Fibroblast of skin of right quadriceps (primary cell): ENCODE data around the gene FTO.

ENCODE experiments used
- DNase-seq: peaks from one replicate; pipeline ENCODE4 v3.0.0-alpha.2; 2013

Gene FTO

GRCh38 chr16:53712065-53712464, 8.1 kb downstream of the FTO start:
- no peak for DNase-seq

DNA sequence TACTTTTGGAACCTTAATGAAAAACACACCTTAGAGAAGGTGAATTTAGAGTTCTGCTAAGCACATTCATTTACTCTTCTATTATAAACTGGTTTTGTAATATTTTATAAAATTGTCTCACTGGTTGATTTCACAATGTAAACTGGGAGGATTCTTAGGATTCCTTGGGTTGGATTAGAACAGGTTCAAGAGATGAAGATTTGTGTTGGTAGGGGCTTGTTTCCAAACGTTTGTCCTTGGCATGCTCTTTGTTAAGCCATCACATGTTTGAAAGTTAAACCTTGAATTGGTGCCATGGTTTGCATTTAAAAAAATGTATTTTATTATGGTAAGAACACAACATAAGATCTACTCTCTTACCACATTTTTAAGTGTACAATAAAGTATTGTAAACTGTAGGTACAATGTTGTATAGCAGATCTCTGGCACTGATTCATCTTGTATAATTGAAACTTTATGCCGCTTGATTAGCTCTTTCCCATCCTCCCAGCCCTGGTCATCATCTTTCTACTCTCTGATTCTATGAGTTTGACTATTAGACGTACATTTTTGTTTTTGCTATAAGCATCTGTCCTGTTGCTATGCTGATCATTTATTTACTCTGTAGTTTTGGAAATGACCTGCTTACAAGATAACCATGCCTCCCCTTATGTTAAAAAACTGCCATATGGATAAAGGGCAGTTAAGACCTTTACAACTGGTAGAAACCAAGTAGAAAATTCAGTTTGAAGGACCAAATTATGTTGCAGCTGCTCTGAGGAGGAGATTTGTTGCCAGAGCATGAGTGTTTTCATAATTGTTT, 9.6 kb downstream of the FTO start:
- no peak for DNase-seq

DNA sequence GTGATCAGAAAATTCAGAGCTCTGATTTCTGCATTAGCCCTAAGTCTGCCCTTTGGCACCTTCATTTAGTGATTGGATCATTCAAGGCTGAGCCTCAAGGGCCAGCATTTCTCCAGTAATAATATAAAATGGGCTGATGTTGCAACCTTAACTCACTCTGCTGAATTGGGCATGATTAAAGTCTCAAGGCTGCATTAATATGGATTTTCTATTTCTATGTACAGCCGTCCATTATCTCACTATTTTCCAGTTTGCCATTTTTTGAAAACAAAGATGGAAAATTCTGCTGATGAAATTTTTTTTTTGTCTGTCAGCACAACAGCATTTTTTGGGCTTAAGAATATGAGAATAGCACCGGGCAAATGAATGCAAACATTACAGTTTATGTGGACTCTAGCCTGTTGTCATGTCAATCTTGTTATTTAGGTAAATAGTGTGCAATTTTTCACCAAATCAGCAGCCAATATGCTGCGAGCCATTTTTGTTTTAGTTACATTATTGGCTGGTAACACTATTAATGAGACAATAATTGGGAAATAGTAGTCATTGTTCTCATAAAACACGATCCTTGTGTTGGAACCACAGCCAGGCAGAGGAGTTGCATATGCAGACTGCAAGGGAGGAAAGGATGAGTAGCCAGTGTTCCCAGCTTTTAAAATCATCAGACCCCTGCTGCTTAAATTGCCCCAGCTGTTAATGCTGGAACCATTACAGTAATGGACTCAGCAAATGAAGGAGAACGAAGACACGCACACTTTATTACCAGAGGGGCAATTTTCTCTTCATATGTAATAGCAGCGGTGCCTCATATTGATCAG, 10.5 kb downstream of the FTO start:
- peak; percentile 34 for DNase-seq

DNA sequence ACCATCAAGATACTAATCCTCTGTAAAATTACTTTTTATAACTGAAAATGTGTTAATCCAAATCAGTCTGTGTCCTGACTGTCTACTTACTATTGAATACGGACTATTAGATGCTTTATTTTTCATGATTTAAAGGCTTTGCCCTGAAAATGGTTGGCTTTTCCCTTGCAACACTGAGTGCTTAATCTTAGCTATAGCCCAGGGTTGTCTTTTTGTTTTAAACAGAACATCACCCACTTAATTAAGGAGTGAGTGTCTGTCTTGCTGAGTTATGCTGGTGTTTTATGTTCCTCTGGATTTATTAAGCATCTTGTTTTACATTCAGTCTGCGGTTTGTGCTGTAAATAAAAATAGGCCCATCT, 11.0 kb downstream of the FTO start:
- no peak for DNase-seq

DNA sequence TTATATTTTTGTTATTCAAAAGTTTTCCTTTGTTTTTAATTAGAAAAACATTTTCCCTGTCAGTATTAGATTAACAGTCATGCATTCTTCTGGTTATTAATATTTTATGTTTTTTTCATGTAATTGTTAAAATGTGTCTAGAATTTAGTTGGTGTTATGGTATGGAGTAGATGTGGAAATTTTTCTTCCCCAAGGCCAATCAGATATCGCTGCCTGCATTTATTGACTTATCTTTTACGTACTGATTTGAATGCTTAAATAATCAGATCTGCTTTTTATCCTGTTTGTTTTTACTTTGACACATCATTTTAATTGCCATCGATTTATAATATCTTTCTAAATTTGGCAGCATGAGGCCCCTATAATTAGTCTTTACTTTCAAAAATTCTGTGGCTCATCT, 13.6 kb downstream of the FTO start:
- no peak for DNase-seq

DNA sequence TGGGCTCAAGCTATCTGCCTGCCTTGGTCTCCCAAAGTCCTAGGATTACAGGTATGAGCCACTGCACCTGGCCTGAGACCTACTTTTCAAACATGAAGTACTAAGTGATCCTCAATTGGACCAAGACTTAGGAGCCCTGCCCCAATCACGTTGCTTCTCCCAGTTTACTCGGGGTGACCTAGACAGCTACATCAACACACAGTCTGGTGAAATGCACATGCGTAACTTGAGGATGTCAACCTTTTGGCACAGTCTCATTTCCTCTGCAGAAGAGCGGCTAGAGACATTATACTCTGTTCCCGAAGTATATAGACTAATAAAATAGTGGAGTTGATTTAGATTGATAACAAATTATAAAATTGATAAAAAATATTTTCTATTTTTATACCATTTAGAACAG, 17.1 kb downstream of the FTO start:
- no peak for DNase-seq

- no peak for DNase-seq
Observed at GRCh38 chr16:53726625-53727024, 22.7 kb downstream of the FTO start.

DNA sequence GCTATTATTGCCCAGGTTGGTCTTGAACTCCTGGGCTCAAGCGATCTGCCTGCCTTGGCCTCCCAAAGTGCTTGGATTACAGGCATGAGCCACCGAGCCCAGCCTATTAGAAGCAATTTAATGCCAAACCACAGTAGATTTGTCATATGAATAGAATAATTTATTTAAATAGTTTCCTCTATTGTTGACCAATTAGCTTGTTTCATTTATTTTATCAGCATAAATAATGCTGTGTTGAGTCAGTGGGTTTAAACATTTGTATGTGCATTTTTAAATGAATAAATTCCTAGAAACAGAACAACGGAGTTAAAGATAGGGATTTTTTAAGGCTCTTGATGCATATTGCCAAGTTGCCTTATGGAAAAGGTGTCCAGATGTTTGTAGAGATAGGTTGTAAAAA, 26.7 kb downstream of the FTO start:
- DNase-seq = no peak

- peak; percentile 1 for DNase-seq
Observed at GRCh38 chr16:53732296-53732929, 28.5 kb downstream of the FTO start.

- DNase-seq = no peak
Observed at GRCh38 chr16:53734908-53735307, 31.0 kb downstream of the FTO start.

GRCh38 chr16:53736297-53736696, 32.3 kb downstream of the FTO start:
- no peak for DNase-seq

DNA sequence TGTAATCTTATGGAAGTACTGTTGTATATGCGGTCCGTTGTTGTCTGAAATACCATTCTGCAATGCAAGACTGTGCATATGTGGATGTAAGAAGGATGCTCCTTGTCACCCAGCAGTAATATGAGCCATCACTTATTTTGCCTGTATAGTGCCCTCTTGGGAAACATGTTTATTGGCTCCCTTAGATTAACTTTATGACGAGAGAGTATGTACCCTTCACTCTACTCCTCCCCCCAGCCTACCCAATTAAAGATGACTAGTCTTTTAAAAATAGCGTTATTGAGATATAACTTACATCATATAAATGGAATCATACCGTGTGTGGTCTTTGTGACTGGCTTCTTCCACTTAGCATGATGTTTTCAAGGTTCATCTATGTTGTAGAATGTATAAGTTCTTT, 33.6 kb downstream of the FTO start:
- peak; percentile 35 for DNase-seq

DNA sequence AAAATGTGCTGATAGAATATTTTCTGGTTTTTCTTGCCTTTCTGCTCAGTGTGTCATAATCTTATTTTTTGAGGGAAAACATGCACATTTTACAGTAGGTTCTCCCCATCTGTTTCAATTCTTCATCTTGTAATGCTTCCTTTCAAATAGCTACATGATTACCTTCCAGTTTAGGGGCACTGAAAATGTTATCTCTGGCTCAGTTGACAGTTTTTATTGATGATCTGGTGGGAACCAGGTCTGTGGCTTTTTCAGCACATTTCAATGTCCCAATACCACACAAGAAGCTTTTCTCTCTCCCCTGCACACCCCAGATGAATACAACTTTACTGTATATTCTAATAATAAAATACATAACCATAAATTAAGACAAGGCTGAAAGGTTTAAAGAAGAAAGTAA, 36.5 kb downstream of the FTO start:
- DNase-seq = peak; percentile 41

DNA sequence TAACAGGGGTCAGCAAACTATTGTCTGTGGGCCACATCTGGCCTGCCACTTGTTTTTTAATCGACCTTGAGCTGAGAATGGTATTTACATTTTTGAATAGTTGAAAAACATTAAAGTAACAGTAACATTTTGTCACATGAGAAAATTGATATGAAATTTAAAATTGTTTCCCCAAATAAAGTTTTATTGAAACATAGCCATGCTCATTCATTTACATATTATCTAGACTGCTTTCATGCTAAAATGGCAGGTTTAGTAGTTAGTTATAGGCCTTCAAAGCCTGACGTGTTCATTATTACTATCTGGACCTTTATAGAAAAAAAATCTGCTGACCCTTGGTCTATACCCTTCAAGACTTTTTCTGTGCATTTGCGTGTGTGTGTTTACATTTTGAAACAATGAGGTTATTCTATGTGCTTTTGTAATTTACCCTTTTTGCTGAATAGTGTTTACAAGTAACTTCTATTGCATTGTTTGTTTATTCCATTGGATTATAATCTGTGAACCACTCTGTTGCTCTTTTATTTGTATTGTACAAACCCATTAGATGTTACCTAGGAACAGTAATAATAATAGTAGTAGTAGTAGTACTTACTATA, 37.1 kb downstream of the FTO start:
- DNase-seq = no peak

DNA sequence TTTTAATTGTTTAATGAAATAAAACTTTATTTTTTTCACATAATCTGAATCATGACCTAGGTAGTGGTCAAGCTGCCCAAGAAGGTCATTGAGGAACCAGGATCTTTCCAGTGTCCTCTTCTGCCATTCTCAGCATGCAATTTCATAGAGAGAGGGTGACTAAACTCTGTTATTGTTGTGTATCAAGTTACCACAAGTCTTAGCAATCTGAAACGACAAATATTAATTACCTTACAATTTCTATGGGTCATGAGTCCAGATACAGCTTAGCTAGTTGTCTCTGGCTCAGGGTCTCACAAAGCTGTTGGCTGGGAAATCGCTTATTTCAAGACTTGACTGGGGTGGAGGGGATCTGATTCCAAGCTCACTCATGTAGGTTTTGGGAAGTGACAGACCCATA, 37.6 kb downstream of the FTO start:
- no peak for DNase-seq

- DNase-seq = no peak
Observed at GRCh38 chr16:53743149-53743566, 39.2 kb downstream of the FTO start.

- no peak for DNase-seq
Observed at GRCh38 chr16:53744449-53744848, 40.5 kb downstream of the FTO start.

DNA sequence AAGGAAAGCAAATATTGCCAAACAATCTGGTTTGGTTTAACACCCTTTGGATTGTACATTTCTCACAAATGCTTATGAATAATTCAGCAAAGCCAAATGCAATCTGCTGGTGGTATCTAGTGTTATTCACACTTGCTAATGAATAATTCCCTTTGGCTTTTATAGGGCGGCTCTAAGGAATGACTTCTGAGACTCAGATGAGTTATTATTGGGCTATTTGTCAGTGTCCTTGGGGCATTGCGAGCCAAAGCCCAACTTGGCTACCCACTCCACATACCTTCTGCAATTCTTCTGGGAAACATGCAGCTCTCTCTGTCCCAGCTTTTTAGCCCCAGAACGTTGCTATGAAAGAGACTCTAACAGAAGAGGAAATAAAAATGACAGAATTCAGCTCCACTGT, 41.1 kb downstream of the FTO start:
- peak; percentile 72 for DNase-seq

DNA sequence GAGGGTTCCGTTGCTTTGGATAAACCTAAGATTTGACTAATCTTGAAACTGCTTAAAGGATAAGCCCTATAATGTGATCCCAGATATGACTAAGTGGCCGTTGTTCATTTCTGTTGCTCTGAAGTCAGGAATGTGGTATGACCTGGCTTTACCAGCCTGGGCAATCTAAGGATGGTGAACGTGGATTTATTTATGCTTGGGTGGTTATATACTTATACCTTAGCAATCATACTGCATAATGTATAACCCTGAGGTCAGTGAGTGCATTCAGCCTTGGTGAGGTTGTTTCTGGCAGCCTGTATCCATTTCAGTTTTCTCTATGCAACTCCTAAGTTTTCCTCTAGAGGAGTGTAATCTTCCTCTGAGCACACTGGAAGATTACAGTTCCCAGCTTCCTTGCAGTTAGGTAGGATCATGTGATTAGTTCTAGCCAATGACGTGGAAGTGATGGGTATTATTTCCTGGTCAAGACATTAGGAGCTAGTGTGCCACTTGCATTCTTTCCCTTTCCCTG, 41.9 kb downstream of the FTO start:
- DNase-seq = peak; percentile 38

- no peak for DNase-seq
Observed at GRCh38 chr16:53752560-53752959, 48.6 kb downstream of the FTO start.

- no peak for DNase-seq
Observed at GRCh38 chr16:53753431-53753830, 49.5 kb downstream of the FTO start.

GRCh38 chr16:53755026-53755910, 51.3 kb downstream of the FTO start:
- DNase-seq = peak; percentile 55
